Stomach smooth muscle (tissue), 2 donors: ENCODE results near the gene CDH23.

ENCODE experiments used
- H3K27ac ChIP-seq: one replicate; pipeline ENCODE4 v1.7.0; 2013; ENCODE audit warnings: mild to moderate bottlenecking, low read length, inconsistent platforms
- H3K27me3 ChIP-seq, 2 donors: one replicate each; pipeline ENCODE4 v1.7.0; 2013; ENCODE audit warnings: low read length in 2 of 2; ENCODE audit not compliant: insufficient read depth in 2 of 2, control insufficient read depth in 1 of 2
- H3K36me3 ChIP-seq, 2 donors: one replicate each; pipeline ENCODE4 v1.7.0; 2013; ENCODE audit warnings: low read length in 2 of 2; ENCODE audit not compliant: control insufficient read depth in 2 of 2, insufficient read depth in 2 of 2
- H3K4me1 ChIP-seq: one replicate; pipeline ENCODE4 v1.7.0; 2013; ENCODE audit warnings: low read length; ENCODE audit not compliant: control insufficient read depth, insufficient read depth
- H3K4me3 ChIP-seq, 2 donors: one replicate each; pipeline ENCODE4 v1.7.0; 2013; ENCODE audit warnings: low read length in 2 of 2
- H3K9ac ChIP-seq, 2 donors: one replicate each; pipeline ENCODE4 v1.7.0; 2013; ENCODE audit warnings: low read length in 2 of 2, mild to moderate bottlenecking in 1 of 2
- H3K9me3 ChIP-seq, 2 donors: one replicate each; pipeline ENCODE4 v1.7.0; 2013; ENCODE audit warnings: low read length in 2 of 2; ENCODE audit not compliant: control insufficient read depth in 2 of 2
- donor health status: healthy.
- donor health status: Pancreatic carcinoma.

Gene CDH23

DNA sequence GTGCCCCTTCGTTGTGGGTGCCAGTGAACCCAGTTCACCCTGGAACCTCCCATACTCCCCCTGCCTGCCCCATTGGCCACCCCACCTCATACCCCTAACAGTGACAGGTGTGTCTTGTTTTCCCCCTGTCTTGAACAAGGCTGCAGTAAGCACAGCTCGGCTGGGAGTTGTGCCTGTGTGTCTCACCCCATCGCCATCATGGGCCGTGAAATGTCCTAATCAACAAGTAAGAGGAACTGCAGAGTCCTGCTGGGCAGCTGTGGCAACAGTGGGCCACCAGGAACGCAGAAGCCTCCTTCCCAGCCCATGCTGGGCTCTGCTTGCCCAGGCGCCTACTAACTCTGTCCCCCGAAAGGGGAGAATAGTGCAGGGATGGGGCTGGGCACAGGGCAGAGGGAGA lies 231.2 kb downstream of the CDH23 start:
- Histone ChIP-seq H3K9ac (no peak overlapping the region), H3K36me3 (no peaks in the 10 kb centered on the region), H3K4me1 (peaks cover 3% of the 10 kb centered on the region), H3K9me3 (no peaks in the 10 kb centered on the region), H3K4me3 (no peak overlapping the region), H3K27me3 (no peaks in the 10 kb centered on the region), H3K27ac (no peak overlapping the region)

DNA sequence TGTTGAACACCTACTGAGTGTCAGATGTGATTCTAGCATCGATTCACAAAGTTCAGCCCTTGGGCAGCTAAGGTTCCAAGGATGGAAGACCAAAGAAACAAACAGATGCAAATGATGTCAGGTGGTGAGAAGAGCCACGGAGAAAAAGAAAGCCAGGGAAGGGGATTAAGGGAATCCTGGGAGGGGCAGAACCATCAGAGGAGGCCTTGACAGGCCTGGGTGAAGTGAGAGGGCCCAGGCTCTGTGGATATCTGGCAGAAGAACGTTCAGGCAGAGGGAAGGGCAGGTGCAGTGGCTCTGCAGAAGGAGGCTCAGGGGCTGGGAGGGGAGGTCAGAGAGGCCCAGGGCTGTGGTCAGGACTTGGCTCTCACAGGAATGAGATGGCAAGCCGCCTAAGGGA lies 232.4 kb downstream of the CDH23 start:
- H3K4me1 ChIP-seq = no peaks in the 10 kb centered on the region
- H3K27me3 ChIP-seq = no peaks in the 10 kb centered on the region
- H3K4me3 ChIP-seq = no peak overlapping the region
- no peak overlapping the region for H3K9ac ChIP-seq
- no peaks in the 10 kb centered on the region for H3K9me3 ChIP-seq
- H3K36me3 ChIP-seq = no peaks in the 10 kb centered on the region
- H3K27ac ChIP-seq = no peak overlapping the region

DNA sequence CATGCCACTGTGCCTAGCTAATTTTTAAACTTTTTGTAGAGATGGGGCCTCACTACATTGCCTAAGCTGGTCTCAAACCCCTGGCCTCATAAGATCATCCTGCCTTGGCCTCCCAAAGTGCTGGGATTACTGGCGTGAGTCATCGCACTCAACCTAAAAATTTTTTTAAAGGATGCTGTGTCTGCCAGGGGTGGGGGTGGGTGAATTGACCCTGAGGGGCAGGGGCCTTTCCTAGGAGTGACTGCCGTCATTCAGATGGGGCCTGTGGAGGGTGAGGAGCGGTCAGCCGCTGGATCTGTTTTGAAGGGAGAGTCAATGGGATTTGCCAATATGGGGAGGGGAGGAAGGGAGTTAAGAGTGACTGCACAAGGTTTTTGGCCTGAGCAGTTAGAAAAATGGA lies 233.4 kb downstream of the CDH23 start:
- H3K4me3 ChIP-seq = no peak overlapping the region
- H3K4me1 ChIP-seq = peaks cover 2% of the 10 kb centered on the region
- H3K36me3 ChIP-seq = no peaks in the 10 kb centered on the region
- H3K9ac ChIP-seq = no peak overlapping the region
- no peaks in the 10 kb centered on the region for H3K27me3 ChIP-seq
- no peak overlapping the region for H3K27ac ChIP-seq
- no peaks in the 10 kb centered on the region for H3K9me3 ChIP-seq

GRCh38 chr10:71631007-71631861 lies 234.5 kb downstream of the CDH23 start:
- Histone ChIP-seq H3K27me3 (no peaks in the 10 kb centered on the region), H3K36me3 (no peaks in the 10 kb centered on the region), H3K27ac (no peak overlapping the region), H3K4me3 (no peak overlapping the region), H3K4me1 (peaks cover 2% of the 10 kb centered on the region), H3K9ac (no peak overlapping the region), H3K9me3 (no peaks in the 10 kb centered on the region)

DNA sequence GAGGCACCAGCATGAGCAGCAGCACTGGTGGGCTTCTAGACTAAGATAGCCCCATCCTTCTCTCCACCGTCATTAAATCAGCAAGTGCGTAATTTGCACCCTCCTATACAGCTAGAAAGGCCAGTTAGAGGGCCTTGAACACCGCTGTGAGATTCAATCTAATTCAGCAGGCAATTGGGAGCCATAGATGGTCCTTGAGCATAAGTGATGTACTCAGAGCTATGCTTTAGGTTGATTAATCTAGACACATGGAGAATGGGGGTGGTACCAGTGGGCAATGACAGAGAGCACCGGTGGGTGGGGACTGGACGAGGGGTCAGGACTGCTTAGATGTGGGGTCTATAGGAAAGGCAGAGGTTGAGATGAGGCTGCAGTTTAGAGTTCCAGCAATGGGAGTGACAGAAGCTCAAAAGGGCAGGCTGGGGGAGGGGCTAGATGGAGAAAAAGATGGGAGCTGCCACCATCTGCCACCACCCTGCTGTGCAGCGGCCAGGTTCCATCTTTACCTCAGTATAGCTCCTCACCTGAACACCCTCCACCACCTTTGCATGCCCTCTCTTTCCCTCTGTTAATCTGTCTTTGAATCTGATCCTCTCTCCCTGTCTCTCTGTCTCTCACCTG lies 235.6 kb downstream of the CDH23 start:
- no peak overlapping the region for H3K27ac ChIP-seq
- no peak overlapping the region for H3K9ac ChIP-seq
- no peak overlapping the region for H3K4me3 ChIP-seq
- H3K27me3 ChIP-seq = no peaks in the 10 kb centered on the region
- peaks cover 2% of the 10 kb centered on the region for H3K4me1 ChIP-seq
- no peaks in the 10 kb centered on the region for H3K9me3 ChIP-seq
- no peaks in the 10 kb centered on the region for H3K36me3 ChIP-seq

- H3K4me1 ChIP-seq = peaks cover 2% of the 10 kb centered on the region
- no peaks in the 10 kb centered on the region for H3K27me3 ChIP-seq
- H3K4me3 ChIP-seq = no peak overlapping the region
- no peak overlapping the region for H3K9ac ChIP-seq
- no peak overlapping the region for H3K27ac ChIP-seq
- no peaks in the 10 kb centered on the region for H3K9me3 ChIP-seq
- H3K36me3 ChIP-seq = no peaks in the 10 kb centered on the region
Measured at GRCh38 chr10:71632896-71633600, 236.3 kb downstream of the CDH23 start.

DNA sequence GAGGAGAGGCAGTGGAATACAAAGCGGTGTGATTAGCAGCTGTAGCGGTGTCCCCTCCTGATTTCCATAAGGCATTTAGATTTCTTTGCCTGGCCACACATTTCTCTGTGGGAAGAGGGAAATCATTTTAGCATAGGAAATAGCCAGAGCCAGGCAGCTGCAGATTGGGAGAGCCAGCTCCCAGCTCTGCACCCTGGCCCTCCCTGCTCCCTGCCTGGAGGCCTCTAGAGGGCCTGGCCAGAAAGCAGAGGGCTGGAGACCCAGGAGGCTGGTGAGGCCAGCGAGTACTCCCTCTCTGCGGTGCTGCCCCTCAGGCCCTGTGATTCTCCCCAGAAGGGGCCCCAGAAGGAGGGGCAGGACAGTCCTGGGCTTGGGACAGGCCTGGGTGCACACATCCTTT lies 237.2 kb downstream of the CDH23 start:
- H3K36me3 ChIP-seq = no peaks in the 10 kb centered on the region
- H3K4me1 ChIP-seq = peaks cover 2% of the 10 kb centered on the region
- H3K4me3 ChIP-seq = no peak overlapping the region
- H3K9ac ChIP-seq = no peak overlapping the region
- H3K9me3 ChIP-seq = no peaks in the 10 kb centered on the region
- H3K27ac ChIP-seq = no peak overlapping the region
- H3K27me3 ChIP-seq = no peaks in the 10 kb centered on the region

GRCh38 chr10:71634531-71635164 lies 237.9 kb downstream of the CDH23 start:
- H3K9ac ChIP-seq = no peak overlapping the region
- no peaks in the 10 kb centered on the region for H3K36me3 ChIP-seq
- no peak overlapping the region for H3K4me3 ChIP-seq
- H3K27ac ChIP-seq = no peak overlapping the region
- H3K9me3 ChIP-seq = no peaks in the 10 kb centered on the region
- peaks cover 2% of the 10 kb centered on the region for H3K4me1 ChIP-seq
- no peaks in the 10 kb centered on the region for H3K27me3 ChIP-seq

DNA sequence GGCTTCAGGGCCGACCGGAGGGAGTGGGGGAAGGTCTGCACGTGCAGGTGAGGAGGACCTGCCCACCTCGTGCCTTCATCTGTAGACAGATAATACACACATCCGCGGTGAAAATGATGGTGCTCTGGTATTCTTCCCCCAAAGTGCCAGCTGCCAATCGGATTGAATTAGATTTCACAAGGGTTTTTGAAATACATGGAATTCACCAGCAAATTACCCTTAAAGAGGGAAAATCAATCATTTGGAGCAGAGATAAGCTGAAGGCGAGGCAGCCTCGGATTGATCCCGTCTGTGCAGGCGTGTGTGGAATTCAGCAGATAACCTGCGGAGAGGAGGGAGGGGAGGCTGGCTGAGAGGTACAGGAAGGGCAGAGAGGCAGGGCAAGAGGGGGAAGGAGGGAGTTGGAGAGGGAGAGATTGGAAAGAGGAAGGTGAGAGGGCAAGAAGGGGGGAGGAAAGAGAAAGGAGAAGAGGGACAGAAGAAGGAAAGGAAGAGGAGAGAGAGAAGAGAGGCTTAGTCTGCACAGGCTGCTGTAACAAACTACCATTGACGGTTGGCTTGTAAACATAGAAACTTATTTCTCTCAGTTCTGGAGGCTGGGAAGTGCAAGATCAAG lies 238.6 kb downstream of the CDH23 start:
- H3K4me1 ChIP-seq = peaks cover 2% of the 10 kb centered on the region
- H3K36me3 ChIP-seq = no peaks in the 10 kb centered on the region
- no peaks in the 10 kb centered on the region for H3K9me3 ChIP-seq
- H3K9ac ChIP-seq = no peak overlapping the region
- no peak overlapping the region for H3K4me3 ChIP-seq
- H3K27me3 ChIP-seq = no peaks in the 10 kb centered on the region
- no peak overlapping the region for H3K27ac ChIP-seq

DNA sequence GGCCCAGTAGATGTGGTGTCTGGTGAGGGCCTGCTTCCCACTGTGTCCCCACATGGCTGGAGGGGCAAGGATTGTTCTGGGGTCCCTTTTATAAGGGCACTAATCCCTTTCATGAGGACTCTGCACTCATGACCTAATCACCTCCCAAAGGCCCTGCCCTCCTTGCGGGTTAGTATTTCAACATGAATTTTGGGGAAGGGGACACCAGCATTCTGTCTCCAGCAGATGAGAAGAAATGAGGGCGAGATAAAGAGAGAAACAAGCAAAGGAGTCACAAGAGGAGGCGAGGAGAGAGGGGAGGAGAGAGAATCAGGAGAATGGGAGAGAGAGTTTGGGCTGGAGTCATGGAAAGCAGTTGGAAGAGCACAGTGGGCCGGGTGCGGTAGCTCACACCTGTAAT lies 239.1 kb downstream of the CDH23 start:
- no peaks in the 10 kb centered on the region for H3K36me3 ChIP-seq
- no peak overlapping the region for H3K27ac ChIP-seq
- H3K4me3 ChIP-seq = no peak overlapping the region
- H3K27me3 ChIP-seq = no peaks in the 10 kb centered on the region
- H3K9me3 ChIP-seq = no peaks in the 10 kb centered on the region
- H3K9ac ChIP-seq = no peak overlapping the region
- H3K4me1 ChIP-seq = peaks cover 2% of the 10 kb centered on the region
